Neural crest cell (in vitro differentiated cells): ENCODE results near the gene DOK5. TPM values are rescaled to one million over a fixed set of nuclear protein-coding genes. Genes with fewer than 3 reads are reported as not detected.

Source experiments
- DNase-seq: peaks from one replicate; pipeline ENCODE4 v3.0.0; 2021; ENCODE audit warnings: low read depth, mixed read lengths, low spot score
- H3K27ac Mint-ChIP-seq: one replicate; pipeline ENCODE4 v1.8.0; 2021; ENCODE audit warnings: mild to moderate bottlenecking, mixed read lengths; ENCODE audit not compliant: unreplicated experiment
- H3K27me3 Mint-ChIP-seq: 2 replicates; pipeline ENCODE4 v1.8.0; 2021; ENCODE audit warnings: low read depth, mild to moderate bottlenecking, mixed read lengths
- H3K36me3 Mint-ChIP-seq: 2 replicates; pipeline ENCODE4 v1.8.0; 2021; ENCODE audit warnings: low read depth, mild to moderate bottlenecking, mixed read lengths
- H3K4me1 Mint-ChIP-seq: 2 replicates; pipeline ENCODE4 v1.8.0; 2021; ENCODE audit warnings: mixed read lengths
- H3K4me3 Mint-ChIP-seq: one replicate; pipeline ENCODE4 v1.8.0; 2021; ENCODE audit warnings: mild to moderate bottlenecking, mixed read lengths
- H3K9me3 Mint-ChIP-seq: 2 replicates; pipeline ENCODE4 v1.8.0; 2021; ENCODE audit warnings: mixed read lengths
- CTCF ChIP-seq: fragments of 200-600 bp; sonication (generic); conservative IDR thresholded peaks from 2 replicates; pipeline ENCODE4 v1.5.0; 2021; ENCODE audit warnings: antibody characterized with exemption, mild to moderate bottlenecking
- total RNA-seq: library from RNA; stranded (reverse); gene quantifications from 2 replicates; pipeline ENCODE4 v1.2.1, GENCODE V29; 2021

DOK5 gene
- total RNA-seq, 1 donor from 2014 or later, result 4.4 TPM

DNA sequence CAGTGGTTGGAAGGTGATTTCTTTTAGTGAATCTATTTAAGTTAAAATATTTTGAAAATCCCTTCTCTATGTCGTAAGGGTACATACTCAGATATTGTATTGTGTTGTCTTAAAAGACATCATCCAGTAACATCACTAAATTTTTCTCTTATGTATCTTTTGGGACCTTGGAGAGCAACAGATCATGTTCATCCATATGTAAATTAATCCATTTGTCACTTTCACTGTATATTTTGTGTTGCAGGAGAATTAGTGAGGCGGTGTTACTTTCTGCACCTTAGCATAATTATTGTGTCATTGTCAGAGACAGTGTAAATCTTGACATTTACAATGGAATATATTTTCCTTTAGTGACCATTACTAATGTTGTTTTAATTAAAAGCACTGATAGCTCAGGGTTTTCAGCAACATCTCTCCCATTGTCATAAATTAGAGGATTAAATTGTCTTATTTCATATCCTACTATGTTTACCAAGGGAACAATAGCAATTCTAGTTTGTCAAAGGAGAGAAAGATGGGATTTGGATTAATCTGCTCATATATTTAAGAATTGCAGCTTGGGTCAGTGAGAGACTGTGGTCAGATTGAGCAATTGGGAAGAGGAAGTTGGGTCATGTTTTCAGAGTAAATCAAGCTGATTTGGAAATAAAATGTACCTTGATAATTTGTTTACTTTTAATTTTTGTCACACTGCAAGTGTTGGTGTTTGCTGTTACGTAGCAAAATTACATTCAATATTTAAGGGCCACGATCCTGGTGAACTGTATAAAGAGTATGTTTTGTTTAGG is 22.7 kb downstream of the DOK5 start:
- H3K36me3 Mint-ChIP-seq, result no peaks in the 10 kb centered on the region
- H3K27me3 Mint-ChIP-seq, result no peaks in the 10 kb centered on the region
- H3K27ac Mint-ChIP-seq, result no peak overlapping the region
- DNase-seq, result no peak
- no peak for TF ChIP-seq CTCF
- no peak overlapping the region for H3K4me3 Mint-ChIP-seq
- no peaks in the 10 kb centered on the region for H3K9me3 Mint-ChIP-seq
- no peaks in the 10 kb centered on the region for H3K4me1 Mint-ChIP-seq

- no peaks in the 10 kb centered on the region for H3K4me1 Mint-ChIP-seq
- no peaks in the 10 kb centered on the region for H3K27me3 Mint-ChIP-seq
- TF ChIP-seq CTCF, result no peak
- H3K36me3 Mint-ChIP-seq, result no peaks in the 10 kb centered on the region
- H3K27ac Mint-ChIP-seq, result no peak overlapping the region
- no peak for DNase-seq
- H3K4me3 Mint-ChIP-seq, result no peak overlapping the region
- no peaks in the 10 kb centered on the region for H3K9me3 Mint-ChIP-seq
Measured at GRCh38 chr20:54499111-54499510, 23.7 kb downstream of the DOK5 start.

- Mint-ChIP-seq H3K36me3 (peaks cover 3% of the 10 kb centered on the region), H3K27me3 (no peaks in the 10 kb centered on the region), H3K9me3 (peaks cover 3% of the 10 kb centered on the region), H3K27ac (no peak overlapping the region), H3K4me3 (no peak overlapping the region), H3K4me1 (no peaks in the 10 kb centered on the region)
- no peak for TF ChIP-seq CTCF
- DNase-seq, result no peak
Measured at GRCh38 chr20:54502179-54502578, 26.8 kb downstream of the DOK5 start.

GRCh38 chr20:54506643-54507042 is 31.2 kb downstream of the DOK5 start:
- no peak for DNase-seq
- no peaks in the 10 kb centered on the region for H3K27me3 Mint-ChIP-seq

GRCh38 chr20:54510541-54511129 is 35.2 kb downstream of the DOK5 start:
- no peaks in the 10 kb centered on the region for H3K27me3 Mint-ChIP-seq
- no peak overlapping the region for H3K4me3 Mint-ChIP-seq

More at GRCh38 chr20:54506643-54507042, 31.2 kb downstream of the DOK5 start:
- Mint-ChIP-seq H3K9me3 (peaks cover 7% of the 10 kb centered on the region), H3K27ac (no peak overlapping the region), H3K4me3 (no peak overlapping the region), H3K4me1 (no peaks in the 10 kb centered on the region), H3K36me3 (peaks cover 5% of the 10 kb centered on the region)
- no peak for TF ChIP-seq CTCF

More at GRCh38 chr20:54510541-54511129, 35.2 kb downstream of the DOK5 start:
- Mint-ChIP-seq H3K4me1 (no peaks in the 10 kb centered on the region), H3K36me3 (peaks cover 5% of the 10 kb centered on the region), H3K9me3 (peaks cover 6% of the 10 kb centered on the region), H3K27ac (no peak overlapping the region)
- no peak for TF ChIP-seq CTCF
- DNase-seq, result no peak
